ENCODE measurements around the gene TMEM135. TPM values are rescaled to one million over a fixed set of nuclear protein-coding genes. Genes with fewer than 3 reads are reported as not detected.

The TMEM135 gene
- total RNA-seq, 4 donors from 2014 or later, result 51.3 to 73.8 (median 52.4) TPM

DNA sequence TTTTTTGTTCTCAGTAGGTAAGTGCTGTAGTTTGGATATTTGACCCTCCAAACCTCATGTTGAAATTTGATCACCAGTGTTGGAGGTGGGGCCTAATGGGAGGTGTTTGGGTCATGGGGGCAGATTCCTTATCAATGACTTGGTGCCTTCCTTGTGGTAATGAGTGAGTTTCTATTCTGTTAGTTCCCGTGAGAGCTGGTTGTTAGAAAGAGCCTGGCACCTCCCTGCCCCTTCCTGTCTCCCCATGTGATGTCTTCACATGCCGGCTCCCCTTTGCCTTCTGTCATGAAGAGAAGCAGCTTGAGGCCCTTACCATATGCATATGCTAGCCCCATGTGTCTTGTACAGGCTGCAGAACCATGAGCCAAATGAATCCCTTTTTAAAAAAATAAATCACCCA, 138.3 kb downstream of the TMEM135 start:
- TF ChIP-seq CTCF (IDR thresholded peaks at IDR 0.05; ENCODE audit: low read depth), result no peak

- TF ChIP-seq CTCF (IDR thresholded peaks at IDR 0.05; ENCODE audit: low read depth), result no peak
Observed at GRCh38 chr11:87179621-87180020, 141.9 kb downstream of the TMEM135 start.

DNA sequence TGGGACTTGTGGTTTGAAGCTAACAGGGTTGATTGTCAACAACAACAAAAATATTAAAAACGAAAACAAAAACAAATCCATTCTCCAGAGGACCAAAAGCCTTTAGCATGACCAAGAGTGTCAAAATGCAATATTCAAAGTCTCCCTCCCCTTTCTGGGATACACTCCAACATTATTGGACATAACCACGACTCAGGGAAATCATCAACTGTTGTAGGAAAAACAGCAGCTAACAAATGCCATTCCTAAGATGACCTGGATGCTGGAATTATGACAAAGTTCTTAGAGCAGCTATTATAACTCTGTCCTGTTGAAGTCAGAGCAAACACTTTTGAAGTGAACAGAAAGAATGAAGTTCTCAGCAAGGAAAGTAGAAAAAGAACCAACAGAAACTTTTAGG, 143.0 kb downstream of the TMEM135 start:
- no peak for TF ChIP-seq CTCF (IDR thresholded peaks at IDR 0.05; ENCODE audit: low read depth)

DNA sequence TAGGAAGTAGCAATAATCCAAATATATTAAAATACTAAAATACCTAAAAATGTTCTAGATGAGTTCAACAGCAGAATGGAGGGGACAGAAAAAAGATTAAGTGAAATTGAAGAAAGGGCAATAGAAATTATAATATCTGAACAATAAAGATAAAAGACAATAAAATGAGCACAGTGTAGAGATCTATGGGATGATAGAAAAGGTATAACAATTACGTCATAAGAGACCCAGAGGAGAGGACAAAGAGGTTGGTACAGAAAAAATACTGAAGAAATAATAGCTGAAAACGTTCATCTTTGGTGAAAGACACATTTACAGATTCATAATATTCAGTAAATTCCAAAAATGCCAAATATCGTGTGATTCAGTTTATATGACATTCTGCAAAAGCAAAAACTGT, 143.4 kb downstream of the TMEM135 start:
- no peak for TF ChIP-seq CTCF (IDR thresholded peaks at IDR 0.05; ENCODE audit: low read depth)

DNA sequence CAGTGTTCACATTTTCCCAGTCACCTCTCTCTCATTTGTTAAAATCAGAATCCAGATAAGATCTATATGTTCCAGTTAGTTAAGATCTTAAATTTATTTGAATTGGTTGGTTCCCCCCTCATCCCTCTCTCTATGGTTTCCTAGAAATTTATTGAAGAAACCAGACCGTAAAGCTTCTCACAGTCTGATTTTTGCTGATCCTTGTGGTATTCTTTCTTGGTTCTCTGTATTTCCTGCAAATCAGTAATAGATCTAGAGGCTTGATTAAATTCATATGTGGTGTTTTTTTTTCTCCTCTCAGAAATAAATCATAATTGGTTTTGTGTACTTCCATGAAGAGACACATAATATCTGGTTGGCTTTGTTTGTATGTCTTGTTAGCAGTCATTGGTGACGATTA, 147.5 kb downstream of the TMEM135 start:
- no peak for TF ChIP-seq CTCF (IDR thresholded peaks at IDR 0.05; ENCODE audit: low read depth)

GRCh38 chr11:87187076-87187475, 149.3 kb downstream of the TMEM135 start:
- TF ChIP-seq CTCF (IDR thresholded peaks at IDR 0.05; ENCODE audit: low read depth), result no peak

DNA sequence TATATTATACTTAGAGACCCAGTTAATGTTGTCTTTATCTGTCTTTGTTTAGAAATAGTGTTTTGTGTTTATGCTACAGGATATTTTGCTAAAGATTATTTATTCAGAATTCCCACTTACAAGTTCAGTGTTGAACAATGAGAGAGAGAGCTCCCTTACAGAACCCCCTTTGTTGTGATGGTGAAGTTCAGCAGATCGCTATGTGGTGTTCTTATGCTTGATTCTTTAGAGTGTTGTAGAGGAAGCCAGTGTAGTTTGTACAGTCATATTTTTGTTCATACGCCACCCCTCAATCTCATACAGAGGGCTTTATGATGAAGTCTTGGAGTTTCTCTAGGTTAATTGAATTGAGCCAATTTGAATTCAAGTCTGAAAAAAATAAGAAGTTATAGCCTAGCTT, 150.2 kb downstream of the TMEM135 start:
- no peak for TF ChIP-seq CTCF (IDR thresholded peaks at IDR 0.05; ENCODE audit: low read depth)
